GM13977 (cell line): ENCODE data around the gene STEAP2.

Experiments used
- DNase-seq: peaks from one replicate; pipeline ENCODE4 v3.0.0; 2012; ENCODE audit warnings: low spot score
- CTCF ChIP-seq: IDR thresholded peaks from 2 replicates; pipeline ENCODE4 v1.5.1; 2012; ENCODE audit warnings: mild to moderate bottlenecking, control low read depth; ENCODE audit not compliant: insufficient read depth; ENCODE audit errors: extremely low read depth, missing control alignments
- in situ Hi-C: fragments of 300-500 bp; cut with MboI; formaldehyde crosslinking; loops from one replicate; pipeline ENCODE4 v1.12.0; 2022; ENCODE audit warnings: low sequenced_read_pairs, low pct_unique_long_range_greater_than_20kb, mixed read lengths, inconsistent platforms; ENCODE audit not compliant: unreplicated experiment

The STEAP2 gene

GRCh38 chr7:90239050-90239449 is 27.5 kb downstream of the STEAP2 start:
- no peak for DNase-seq
- TF ChIP-seq CTCF: no peak
- in situ Hi-C loops: no loop called here

GRCh38 chr7:90239625-90240228 is 28.2 kb downstream of the STEAP2 start:
- in situ Hi-C loops: no loop called here
- no peak for TF ChIP-seq CTCF

GRCh38 chr7:90242369-90243168 is 31.0 kb downstream of the STEAP2 start:
- DNase-seq: peak; percentile 72
- no peak for TF ChIP-seq CTCF
- in situ Hi-C loops: no loop called here

More at GRCh38 chr7:90239625-90240228, 28.2 kb downstream of the STEAP2 start:
- no peak for DNase-seq

GRCh38 chr7:90243556-90243955 is 32.0 kb downstream of the STEAP2 start:
- DNase-seq: no peak
- in situ Hi-C loops: no loop called here
- no peak for TF ChIP-seq CTCF

GRCh38 chr7:90244565-90244908 is 33.0 kb downstream of the STEAP2 start:
- in situ Hi-C loops: no loop called here
- no peak for DNase-seq
- no peak for TF ChIP-seq CTCF

GRCh38 chr7:90244909-90245851 is 33.6 kb downstream of the STEAP2 start, which contains the start of gene CFAP69:
Gene CFAP69, plus strand, starts transcription at chr7:90245174. Its CDS starts 251 bp downstream, at chr7:90245425.
- peak; percentile 76 for DNase-seq
- no peak for TF ChIP-seq CTCF
- in situ Hi-C loops: no loop called here
